Iris pigment epithelial cell (primary cell): ENCODE measurements around the gene ACTN1.
A peak's percentile ranks its signal among the peaks of the same experiment; 100 is the strongest.

ENCODE experiments used
- DNase-seq: peaks from one replicate; pipeline ENCODE4 v3.0.0-alpha.2; 2011; ENCODE audit warnings: low read depth

ACTN1 gene

GRCh38 chr14:68891851-68892660 lies 87.0 kb downstream of the ACTN1 start:
- DNase-seq = peak; percentile 75

- DNase-seq = no peak
Measured at GRCh38 chr14:68890173-68890931, 88.8 kb downstream of the ACTN1 start.

- DNase-seq = peak; percentile 29
Measured at GRCh38 chr14:68888883-68889282, 90.2 kb downstream of the ACTN1 start.

- DNase-seq = no peak
Measured at GRCh38 chr14:68888025-68888850, 90.9 kb downstream of the ACTN1 start.

- DNase-seq = no peak
Measured at GRCh38 chr14:68886109-68886434, 93.0 kb downstream of the ACTN1 start.

- no peak for DNase-seq
Measured at GRCh38 chr14:68885226-68886108, 93.6 kb downstream of the ACTN1 start.

GRCh38 chr14:68884031-68885030 lies 94.8 kb downstream of the ACTN1 start:
- peak; percentile 94 for DNase-seq

GRCh38 chr14:68882235-68882634 lies 96.9 kb downstream of the ACTN1 start:
- no peak for DNase-seq

GRCh38 chr14:68881396-68881795 lies 97.7 kb downstream of the ACTN1 start:
- DNase-seq = no peak

- no peak for DNase-seq
Measured at GRCh38 chr14:68880581-68881105, 98.5 kb downstream of the ACTN1 start.

- DNase-seq = no peak
Measured at GRCh38 chr14:68879841-68880575, 99.1 kb downstream of the ACTN1 start.

- no peak for DNase-seq
Measured at GRCh38 chr14:68879321-68879781, 99.8 kb downstream of the ACTN1 start.

- DNase-seq = no peak
Measured at GRCh38 chr14:68878908-68879307, 100.2 kb downstream of the ACTN1 start.

GRCh38 chr14:68877993-68878575 lies 101.0 kb downstream of the ACTN1 start:
- no peak for DNase-seq

GRCh38 chr14:68876976-68877375 lies 102.1 kb downstream of the ACTN1 start:
- no peak for DNase-seq

- no peak for DNase-seq
Measured at GRCh38 chr14:68874746-68875155, 104.4 kb downstream of the ACTN1 start.

GRCh38 chr14:68873376-68873775 lies 105.7 kb downstream of the ACTN1 start:
- no peak for DNase-seq

- DNase-seq = no peak
Measured at GRCh38 chr14:68871392-68871791, 107.7 kb downstream of the ACTN1 start.
